Neural progenitor cell (in vitro differentiated cells): ENCODE data around the gene MTG2. TPM values are rescaled to one million over a fixed set of nuclear protein-coding genes. Genes with fewer than 3 reads are reported as not detected.

Experiments
- DNase-seq: peaks from one replicate; pipeline ENCODE4 v3.0.0-alpha.2; 2016; ENCODE audit warnings: low spot score
- H2AFZ ChIP-seq: fragments of 200-600 bp; sonication (generic); replicated peaks from 2 replicates; pipeline ENCODE4 v1.6.1; 2016; ENCODE audit warnings: antibody characterized with exemption
- H3F3A ChIP-seq: fragments of 200-600 bp; sonication (generic); 2 replicates; pipeline ENCODE4 v1.6.1; 2016; ENCODE audit warnings: antibody characterized with exemption, low read depth
- H3K27ac ChIP-seq: fragments of 200-600 bp; sonication (generic); 2 replicates; pipeline ENCODE4 v1.5.1; 2016; ENCODE audit warnings: mild to moderate bottlenecking
- H3K27me3 ChIP-seq: fragments of 200-600 bp; sonication (generic); 2 replicates; pipeline ENCODE4 v1.6.1; 2016; ENCODE audit warnings: mild to moderate bottlenecking, moderate library complexity
- H3K36me3 ChIP-seq: fragments of 200-600 bp; sonication (generic); 2 replicates; pipeline ENCODE4 v1.5.1; 2016
- H3K4me1 ChIP-seq: fragments of 200-600 bp; sonication (generic); 2 replicates; pipeline ENCODE4 v1.6.1; 2016; ENCODE audit warnings: mixed run types
- H3K4me2 ChIP-seq: fragments of 200-600 bp; sonication (generic); 2 replicates; pipeline ENCODE4 v1.6.1; 2016
- H3K4me3 ChIP-seq: fragments of 200-600 bp; sonication (generic); 2 replicates; pipeline ENCODE4 v1.5.1; 2016
- H3K79me2 ChIP-seq: fragments of 200-600 bp; sonication (generic); 2 replicates; pipeline ENCODE4 v1.6.1; 2016; ENCODE audit warnings: low read depth
- H3K9ac ChIP-seq: fragments of 200-600 bp; sonication (generic); 2 replicates; pipeline ENCODE4 v1.6.1; 2016
- H3K9me3 ChIP-seq: fragments of 200-600 bp; sonication (generic); 2 replicates; pipeline ENCODE4 v1.5.1; 2016; ENCODE audit warnings: low read depth
- H4K20me1 ChIP-seq: fragments of 200-600 bp; sonication (generic); 2 replicates; pipeline ENCODE4 v1.6.1; 2016; ENCODE audit warnings: low read depth
- H3K27ac Mint-ChIP-seq: 3 replicates; pipeline ENCODE4 v1.8.0; 2021; ENCODE audit warnings: mixed read lengths
- H3K27me3 Mint-ChIP-seq: 2 replicates; pipeline ENCODE4 v1.8.0; 2022; ENCODE audit warnings: low read depth, mild to moderate bottlenecking, inconsistent platforms, moderate library complexity, mixed read lengths; ENCODE audit not compliant: insufficient read depth
- H3K36me3 Mint-ChIP-seq: 3 replicates; pipeline ENCODE4 v1.8.0; 2021; ENCODE audit warnings: mixed read lengths
- H3K4me1 Mint-ChIP-seq: 3 replicates; pipeline ENCODE4 v1.8.0; 2021; ENCODE audit warnings: mixed read lengths
- H3K4me3 Mint-ChIP-seq: 3 replicates; pipeline ENCODE4 v1.8.0; 2021; ENCODE audit warnings: mild to moderate bottlenecking, moderate library complexity, mixed read lengths
- H3K9me3 Mint-ChIP-seq: 3 replicates; pipeline ENCODE4 v1.8.0; 2020; ENCODE audit warnings: mixed read lengths
- EZH2 ChIP-seq: fragments of 200-600 bp; sonication (generic); IDR thresholded peaks from 2 replicates; pipeline ENCODE4 v1.6.1; 2017; ENCODE audit warnings: antibody characterized with exemption, mild to moderate bottlenecking, moderate library complexity
- EZH2phosphoT487 ChIP-seq: fragments of 200-600 bp; sonication (generic); IDR thresholded peaks from 2 replicates; pipeline ENCODE4 v1.6.1; 2017; ENCODE audit warnings: antibody characterized with exemption
- total RNA-seq: library from RNA; depleted of rRNA; stranded (reverse); fragments of >200 nt; gene quantifications from 2 replicates; pipeline ENCODE4 v1.2.3, GENCODE V29; 2015; ENCODE audit warnings: low replicate concordance
- TF ChIP-seq, protein P1 (sequence below): fragments of 200-600 bp; sonication (generic); IDR thresholded peaks from 2 replicates; pipeline ENCODE4 v1.5.1; 2017; ENCODE audit warnings: antibody characterized with exemption, mild to moderate bottlenecking

MTG2 gene
- total RNA-seq, 1 donor from 2014 or later, result 16.2 TPM

DNA sequence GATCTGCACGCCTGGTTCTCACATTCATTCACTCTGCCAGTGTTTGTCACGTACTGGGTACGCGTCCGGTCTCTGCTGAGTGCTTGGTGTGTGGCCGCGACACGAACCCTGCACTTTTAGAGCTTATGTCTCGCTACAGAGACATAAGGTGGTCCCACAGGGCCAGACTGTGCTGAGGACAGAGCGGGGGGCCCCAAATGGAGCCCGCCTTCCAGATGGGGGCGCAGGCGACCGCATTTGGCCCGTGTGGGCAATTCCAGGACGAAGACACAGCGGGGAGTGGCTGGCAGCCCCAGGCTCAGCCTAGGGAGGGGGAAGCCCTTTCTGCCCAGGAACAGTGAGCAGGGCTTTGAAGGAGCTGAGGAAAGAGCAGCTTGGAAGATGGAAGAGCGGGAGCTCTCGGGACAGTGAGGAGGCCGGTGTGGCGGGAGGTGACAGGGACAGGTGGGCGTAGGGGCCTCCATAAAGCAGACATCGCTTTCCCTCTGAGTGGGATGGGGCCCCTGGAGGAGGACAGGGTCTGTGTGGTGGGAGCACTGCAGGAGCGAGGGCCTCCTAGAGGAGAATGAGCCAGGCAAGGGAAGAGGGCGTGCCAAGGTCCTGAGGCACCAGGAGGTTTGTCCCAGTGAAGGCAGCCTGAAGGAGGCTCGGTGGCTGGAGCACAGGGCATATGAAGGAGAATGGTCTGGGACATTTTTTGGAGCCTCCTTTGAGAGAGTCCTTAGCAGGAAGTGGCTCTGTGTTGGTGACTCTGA is 7.8 kb upstream of the MTG2 start:
- peaks cover 4% of the 10 kb centered on the region for H3F3A ChIP-seq
- no peak for TF ChIP-seq EZH2
- H4K20me1 ChIP-seq, result no peaks in the 10 kb centered on the region
- no peaks in the 10 kb centered on the region for H3K4me1 ChIP-seq
- H3K27ac ChIP-seq, result no peak overlapping the region
- no peak for DNase-seq
- H3K36me3 ChIP-seq, result peaks cover 3% of the 10 kb centered on the region
- H3K9me3 Mint-ChIP-seq, result no peaks in the 10 kb centered on the region
- peaks cover 17% of the 10 kb centered on the region for H3K36me3 Mint-ChIP-seq
- H3K27me3 ChIP-seq, result no peaks in the 10 kb centered on the region
- H3K9ac ChIP-seq, result no peak overlapping the region
- H3K79me2 ChIP-seq, result no peaks in the 10 kb centered on the region
- H3K27ac Mint-ChIP-seq, result no peak overlapping the region
- no peaks in the 10 kb centered on the region for H3K9me3 ChIP-seq
- no peak overlapping the region for H3K4me3 Mint-ChIP-seq
- H3K27me3 Mint-ChIP-seq, result peaks cover 4% of the 10 kb centered on the region
- H3K4me2 ChIP-seq, result no peak overlapping the region
- H3K4me3 ChIP-seq, result no peak overlapping the region
- no peaks in the 10 kb centered on the region for H3K4me1 Mint-ChIP-seq
- no peak overlapping the region for H2AFZ ChIP-seq

DNA sequence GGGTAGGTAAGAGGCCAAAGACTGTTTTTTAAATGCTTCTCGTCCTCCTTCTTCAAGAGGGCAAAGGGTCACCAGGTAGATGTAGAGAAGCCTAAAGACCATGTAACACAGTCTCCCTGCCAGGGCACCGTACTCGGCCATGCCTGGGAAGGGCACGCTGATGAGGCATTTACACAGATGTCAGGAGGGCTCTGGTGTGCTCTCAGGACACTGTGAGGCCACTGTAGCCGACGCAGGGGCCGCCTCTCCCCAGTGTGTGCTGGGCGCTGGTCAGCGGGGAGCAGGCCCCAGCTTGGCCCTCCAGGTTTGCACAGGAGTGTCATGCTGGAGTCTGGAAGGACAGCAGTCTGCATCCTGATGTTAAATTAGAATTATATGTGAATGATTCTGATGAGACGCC is 7.1 kb upstream of the MTG2 start:
- Histone ChIP-seq H3K4me1 (no peaks in the 10 kb centered on the region), H3K9ac (no peak overlapping the region), H3K9me3 (no peaks in the 10 kb centered on the region), H2AFZ (no peak overlapping the region), H3K27me3 (no peaks in the 10 kb centered on the region), H3F3A (peaks cover 10% of the 10 kb centered on the region), H3K4me3 (no peak overlapping the region), H3K4me2 (no peak overlapping the region), H4K20me1 (no peaks in the 10 kb centered on the region), H3K36me3 (peaks cover 7% of the 10 kb centered on the region), H3K79me2 (no peaks in the 10 kb centered on the region), H3K27ac (no peak overlapping the region)
- DNase-seq, result no peak
- no peaks in the 10 kb centered on the region for H3K9me3 Mint-ChIP-seq
- TF ChIP-seq, protein P1, sequence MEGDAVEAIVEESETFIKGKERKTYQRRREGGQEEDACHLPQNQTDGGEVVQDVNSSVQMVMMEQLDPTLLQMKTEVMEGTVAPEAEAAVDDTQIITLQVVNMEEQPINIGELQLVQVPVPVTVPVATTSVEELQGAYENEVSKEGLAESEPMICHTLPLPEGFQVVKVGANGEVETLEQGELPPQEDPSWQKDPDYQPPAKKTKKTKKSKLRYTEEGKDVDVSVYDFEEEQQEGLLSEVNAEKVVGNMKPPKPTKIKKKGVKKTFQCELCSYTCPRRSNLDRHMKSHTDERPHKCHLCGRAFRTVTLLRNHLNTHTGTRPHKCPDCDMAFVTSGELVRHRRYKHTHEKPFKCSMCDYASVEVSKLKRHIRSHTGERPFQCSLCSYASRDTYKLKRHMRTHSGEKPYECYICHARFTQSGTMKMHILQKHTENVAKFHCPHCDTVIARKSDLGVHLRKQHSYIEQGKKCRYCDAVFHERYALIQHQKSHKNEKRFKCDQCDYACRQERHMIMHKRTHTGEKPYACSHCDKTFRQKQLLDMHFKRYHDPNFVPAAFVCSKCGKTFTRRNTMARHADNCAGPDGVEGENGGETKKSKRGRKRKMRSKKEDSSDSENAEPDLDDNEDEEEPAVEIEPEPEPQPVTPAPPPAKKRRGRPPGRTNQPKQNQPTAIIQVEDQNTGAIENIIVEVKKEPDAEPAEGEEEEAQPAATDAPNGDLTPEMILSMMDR, result no peak
- TF ChIP-seq EZH2phosphoT487 (no peak), EZH2 (no peak)
- H3K27me3 Mint-ChIP-seq, result peaks cover 3% of the 10 kb centered on the region
- peaks cover 17% of the 10 kb centered on the region for H3K36me3 Mint-ChIP-seq
- H3K4me3 Mint-ChIP-seq, result no peak overlapping the region
- H3K27ac Mint-ChIP-seq, result no peak overlapping the region
- H3K4me1 Mint-ChIP-seq, result no peaks in the 10 kb centered on the region

DNA sequence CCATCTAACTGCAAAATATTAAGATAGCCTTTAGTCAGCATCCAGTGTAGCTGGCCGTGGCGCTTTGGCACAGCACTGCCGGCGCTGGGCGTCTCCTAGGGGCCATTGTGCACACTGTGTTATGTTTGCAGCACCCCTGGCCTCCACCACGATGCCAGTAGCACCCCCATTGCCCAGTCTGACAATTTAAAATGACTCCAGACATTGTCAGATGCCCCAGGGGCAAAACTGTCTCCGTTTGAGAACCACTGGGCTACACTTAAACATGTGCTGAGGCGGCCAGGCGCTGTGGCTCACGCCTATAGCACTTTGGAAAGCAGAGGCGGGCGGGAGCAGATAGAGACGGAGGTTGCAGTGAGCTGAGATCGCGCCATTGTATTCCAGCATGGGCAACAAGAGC is 6.0 kb upstream of the MTG2 start:
- H3K9me3 Mint-ChIP-seq, result no peaks in the 10 kb centered on the region
- Histone ChIP-seq H3K79me2 (no peaks in the 10 kb centered on the region), H4K20me1 (no peaks in the 10 kb centered on the region), H3K27ac (no peak overlapping the region), H3K9ac (no peak overlapping the region), H3K4me1 (peaks cover 3% of the 10 kb centered on the region), H3K27me3 (no peaks in the 10 kb centered on the region), H3K4me3 (no peak overlapping the region), H3F3A (peaks cover 22% of the 10 kb centered on the region), H3K4me2 (no peak overlapping the region), H3K9me3 (no peaks in the 10 kb centered on the region), H3K36me3 (peaks cover 7% of the 10 kb centered on the region), H2AFZ (no peak overlapping the region)
- TF ChIP-seq, protein P1, result no peak
- TF ChIP-seq EZH2phosphoT487 (no peak), EZH2 (no peak)
- H3K27ac Mint-ChIP-seq, result no peak overlapping the region
- peaks cover 3% of the 10 kb centered on the region for H3K27me3 Mint-ChIP-seq
- DNase-seq, result no peak
- peaks cover 3% of the 10 kb centered on the region for H3K4me1 Mint-ChIP-seq
- peaks cover 14% of the 10 kb centered on the region for H3K36me3 Mint-ChIP-seq
- H3K4me3 Mint-ChIP-seq, result no peak overlapping the region

DNA sequence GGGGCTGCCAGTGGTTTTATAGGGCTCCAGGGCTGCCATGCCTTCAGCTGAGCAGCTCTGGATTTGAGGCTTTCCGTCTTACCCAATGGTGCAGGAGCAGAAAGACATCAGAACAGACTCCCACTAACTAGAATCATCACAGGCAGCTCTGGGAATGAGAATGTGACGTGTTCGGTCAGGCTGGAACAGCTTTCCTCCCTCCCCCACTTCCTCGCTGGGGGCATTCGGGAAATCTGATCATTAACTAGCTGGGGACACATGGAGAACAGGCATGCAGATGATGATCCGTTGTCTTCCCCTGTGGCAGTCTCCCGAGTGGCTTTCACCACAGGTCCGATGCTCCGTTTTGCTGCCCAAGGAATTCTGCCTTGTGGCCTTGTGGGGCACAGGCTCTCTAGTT is 5.5 kb upstream of the MTG2 start:
- Histone ChIP-seq H3K27ac (no peak overlapping the region), H4K20me1 (no peaks in the 10 kb centered on the region), H3K4me1 (peaks cover 6% of the 10 kb centered on the region), H3K4me3 (no peak overlapping the region), H3K36me3 (peaks cover 7% of the 10 kb centered on the region), H3K79me2 (no peaks in the 10 kb centered on the region), H3K4me2 (no peak overlapping the region), H3K9me3 (no peaks in the 10 kb centered on the region), H3K9ac (no peak overlapping the region), H3K27me3 (no peaks in the 10 kb centered on the region), H2AFZ (no peak overlapping the region), H3F3A (peaks cover 26% of the 10 kb centered on the region)
- Mint-ChIP-seq H3K4me3 (no peak overlapping the region), H3K9me3 (no peaks in the 10 kb centered on the region), H3K36me3 (peaks cover 14% of the 10 kb centered on the region), H3K4me1 (peaks cover 8% of the 10 kb centered on the region), H3K27me3 (peaks cover 3% of the 10 kb centered on the region), H3K27ac (no peak overlapping the region)
- TF ChIP-seq EZH2phosphoT487 (no peak), EZH2 (no peak)
- TF ChIP-seq, protein P1, result no peak
- DNase-seq, result no peak
